HG03575 (cell line): Measurements from ENCODE around the gene OR52I2.

Source experiments
- ATAC-seq: cut with Tn5 transposase; IDR thresholded peaks from one replicate; pipeline ENCODE4 v1.9.1; 2021; ENCODE audit not compliant: unreplicated experiment, insufficient number of reproducible peaks, low FRiP score; ENCODE audit errors: extremely low read depth

Gene OR52I2

GRCh38 chr11:4606231-4607015 lies 24.9 kb downstream of the OR52I2 start:
- no peak for ATAC-seq

GRCh38 chr11:4607096-4607495 lies 25.6 kb downstream of the OR52I2 start:
- ATAC-seq: no peak

GRCh38 chr11:4607781-4608666 lies 26.5 kb downstream of the OR52I2 start, which contains the start of gene TRIM68:
Gene TRIM68, minus strand, starts transcription at chr11:4608231. Its CDS starts 2,727 bp downstream, at chr11:4605504.
- ATAC-seq: peak; percentile 97

- no peak for ATAC-seq
Measured at GRCh38 chr11:4610258-4610935, 28.9 kb downstream of the OR52I2 start.

GRCh38 chr11:4611986-4612385 lies 30.4 kb downstream of the OR52I2 start:
- no peak for ATAC-seq

DNA sequence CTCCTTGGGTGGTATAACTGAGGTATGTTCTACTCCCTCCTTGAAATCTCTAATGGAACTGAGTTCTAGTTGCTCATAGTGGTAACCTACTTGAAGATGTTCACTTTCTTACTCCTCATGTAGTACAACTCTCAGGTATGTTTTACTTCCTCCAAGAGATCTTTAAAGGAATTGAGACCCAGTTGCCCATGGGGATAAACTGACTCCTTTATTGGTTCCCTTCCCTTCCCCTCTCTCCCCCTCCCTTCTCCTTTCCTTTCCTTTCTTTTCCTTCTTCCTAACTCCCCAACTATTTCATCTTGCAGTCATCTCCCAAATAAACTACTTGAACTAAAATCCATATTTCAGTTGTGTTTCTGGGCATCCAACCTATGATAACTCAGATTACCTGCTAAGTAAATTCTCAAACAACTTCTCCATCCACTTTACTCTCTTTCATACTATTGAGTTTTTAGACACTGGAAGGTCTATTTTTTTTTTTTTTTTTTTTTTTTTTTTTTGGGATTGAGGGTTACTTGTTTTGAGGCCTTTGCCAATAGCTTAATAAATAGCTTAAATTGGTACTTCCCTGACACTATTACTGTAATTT lies 34.4 kb downstream of the OR52I2 start:
- no peak for ATAC-seq

- ATAC-seq: no peak
Measured at GRCh38 chr11:4619514-4619913, 38.0 kb downstream of the OR52I2 start.

DNA sequence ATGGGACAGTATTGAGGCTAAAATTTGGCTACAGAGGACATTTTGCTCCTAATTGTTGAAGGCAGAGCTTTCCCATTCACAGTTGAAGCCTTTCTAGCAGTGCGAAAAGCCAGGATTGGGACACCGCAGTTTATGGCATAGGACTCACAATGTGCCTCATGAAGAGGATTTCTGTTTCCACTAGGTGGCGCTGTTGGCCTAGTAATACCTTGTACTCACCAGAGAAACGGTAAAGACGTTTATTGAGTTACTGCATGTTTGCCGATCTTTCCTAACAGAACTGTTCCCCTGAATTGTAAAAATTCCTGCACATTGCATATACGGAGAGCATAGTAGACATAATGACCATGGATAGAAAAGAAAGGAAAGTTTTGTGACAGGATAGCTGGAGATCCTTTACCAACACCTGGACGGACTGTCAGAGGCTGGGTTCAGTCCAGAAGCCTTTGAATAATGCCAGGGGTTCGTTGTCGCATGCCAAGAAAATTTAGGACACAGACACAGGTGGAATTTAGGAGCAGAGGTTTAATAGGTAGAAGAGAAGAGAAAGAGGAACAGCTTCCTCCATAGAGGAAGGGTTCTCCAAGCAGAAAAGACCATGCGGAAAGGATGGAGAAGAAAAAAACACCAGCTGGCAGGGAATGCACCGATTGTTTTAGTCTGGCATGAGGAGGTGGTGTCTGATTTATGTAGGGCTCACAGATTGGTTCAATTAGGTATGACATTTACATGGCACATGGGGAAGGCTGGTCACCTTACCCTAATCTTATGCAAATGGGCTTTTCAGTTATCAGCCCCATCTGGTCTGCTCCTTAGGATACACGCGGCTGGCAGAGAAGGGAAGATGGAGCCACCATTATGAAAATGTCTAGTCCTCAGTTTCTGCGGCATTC lies 44.9 kb downstream of the OR52I2 start:
- peak; percentile 57 for ATAC-seq

GRCh38 chr11:4636136-4636535 lies 54.6 kb downstream of the OR52I2 start:
- ATAC-seq: no peak

GRCh38 chr11:4636962-4637661 lies 55.6 kb downstream of the OR52I2 start, which contains the start of gene OR51D1:
Gene OR51D1, plus strand, starts transcription at chr11:4637477. Its CDS starts 2,314 bp downstream, at chr11:4639791.
- ATAC-seq: peak; percentile 71

GRCh38 chr11:4637662-4638047 lies 56.1 kb downstream of the OR52I2 start:
- ATAC-seq: no peak

GRCh38 chr11:4639931-4640330 lies 58.4 kb downstream of the OR52I2 start:
- no peak for ATAC-seq

DNA sequence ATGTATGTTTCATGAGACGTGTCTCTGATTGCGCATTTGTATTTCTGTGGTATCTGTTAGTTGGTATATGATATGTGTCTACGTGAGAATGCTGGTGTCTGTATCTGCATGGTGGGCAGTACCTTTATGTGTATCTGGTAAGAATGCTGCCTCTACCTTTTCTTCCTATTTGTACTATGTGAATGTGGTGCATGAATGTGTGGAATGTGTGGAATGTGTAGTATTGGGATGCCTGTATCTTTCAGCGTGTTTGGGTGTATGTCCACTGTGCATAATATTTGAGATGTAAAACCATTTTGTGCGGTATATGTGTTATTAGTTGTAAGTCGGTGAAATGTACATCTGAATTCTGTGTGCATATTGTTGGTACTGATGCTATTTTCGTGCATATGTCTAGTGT lies 60.0 kb downstream of the OR52I2 start:
- ATAC-seq: no peak

GRCh38 chr11:4642043-4642442 lies 60.5 kb downstream of the OR52I2 start:
- no peak for ATAC-seq
